K562 (cell line): ENCODE measurements around the gene JUNB. TPM values are rescaled to one million over a fixed set of nuclear protein-coding genes. Genes with fewer than 3 reads are reported as not detected.

Experiments
- ARID3A ChIP-seq: IDR thresholded peaks from 2 replicates; pipeline ENCODE4 v1.6.1; 2012; ENCODE audit warnings: low read depth, low read length, improper control_type of control experiment, borderline replicate concordance
- BRCA1 ChIP-seq, 2 experiments: fragments of 450-650 bp in 1 of 2; sonication (generic) in 1 of 2; formaldehyde crosslinking in 1 of 2; IDR thresholded peaks; 2 replicates each; pipeline versions ENCODE4 v1.5.0 to v1.6.1; 2017 to 2020; ENCODE audit warnings: mild to moderate bottlenecking in 1 of 2, missing genetic modification reagents in 1 of 2
- CCNT2 ChIP-seq: IDR thresholded peaks from 2 replicates; pipeline ENCODE4 v1.6.1; 2011; ENCODE audit warnings: borderline replicate concordance, low read depth, mild to moderate bottlenecking, moderate library complexity, mixed read lengths, low read length; ENCODE audit not compliant: insufficient read length; ENCODE audit errors: extremely low read depth
- HBP1 ChIP-seq: fragments of 450-650 bp; formaldehyde crosslinking; IDR thresholded peaks from 2 replicates; pipeline ENCODE4 v1.4.0; 2022; ENCODE audit warnings: missing genetic modification characterization
- IRF2 ChIP-seq: sonication (generic); formaldehyde crosslinking; IDR thresholded peaks from 2 replicates; pipeline ENCODE4 v1.8.1; 2022; ENCODE audit warnings: mild to moderate bottlenecking, missing genetic modification reagents
- SMAD1 ChIP-seq: fragments of 150-350 bp; IDR thresholded peaks from 2 replicates; pipeline ENCODE4 v1.6.1; 2014; ENCODE audit warnings: low read length, low read depth; ENCODE audit not compliant: partially characterized antibody
- SRF ChIP-seq, 2 experiments: fragments of 250-450, 450-650 bp in 1 of 2; sonication (Bioruptor Pico) in 1 of 2; sonication (generic) in 1 of 2; formaldehyde crosslinking; IDR thresholded peaks; 2 replicates each; pipeline versions ENCODE4 v1.5.0 to v1.5.1; 2020 to 2022; ENCODE audit warnings: mild to moderate bottlenecking in 1 of 2, missing genetic modification reagents in 1 of 2
- polyA plus RNA-seq, 8 experiments: library from polyadenylated mRNA; depleted of rRNA in 4 of 8; stranded (reverse) in 5 of 8; unstranded in 3 of 8; fragments of >200 nt; fragmentation: Nextera tagmentation in 2 of 8; fragmentation: Illumina TruSeq in 1 of 8; extraction: Ambion mirVana in 2 of 8; extraction: Trizol in 1 of 8; gene quantifications; 2 replicates each; pipeline versions ENCODE4 v1.2.1 to v1.2.3, GENCODE V29; 2011 to 2014; ENCODE audit warnings: inconsistent platforms in 1 of 8, missing spikeins in 1 of 8
- total RNA-seq, 7 experiments: library from RNA; depleted of rRNA in 6 of 7; stranded (reverse); fragments of >200 nt in 6 of 7; fragmentation: Illumina TruSeq in 2 of 7; extraction: Trizol in 2 of 7; gene quantifications; 2 replicates each; pipeline versions ENCODE4 v1.2.1 to v1.2.3, GENCODE V29; 2011 to 2021; ENCODE audit warnings: low replicate concordance in 1 of 7
- TF ChIP-seq, protein P1 (sequence below): fragments of 450-650 bp; IDR thresholded peaks from 2 replicates; pipeline ENCODE4 v1.6.1; 2017; ENCODE audit warnings: antibody characterized with exemption, mild to moderate bottlenecking

Gene JUNB
- total and polyA plus RNA-seq, 9 of the 15 experiments (the other 6 are each of a cell fraction or from before 2014, with no cell fraction given): 0.23 to 88.1 (median 13.1) TPM

DNA sequence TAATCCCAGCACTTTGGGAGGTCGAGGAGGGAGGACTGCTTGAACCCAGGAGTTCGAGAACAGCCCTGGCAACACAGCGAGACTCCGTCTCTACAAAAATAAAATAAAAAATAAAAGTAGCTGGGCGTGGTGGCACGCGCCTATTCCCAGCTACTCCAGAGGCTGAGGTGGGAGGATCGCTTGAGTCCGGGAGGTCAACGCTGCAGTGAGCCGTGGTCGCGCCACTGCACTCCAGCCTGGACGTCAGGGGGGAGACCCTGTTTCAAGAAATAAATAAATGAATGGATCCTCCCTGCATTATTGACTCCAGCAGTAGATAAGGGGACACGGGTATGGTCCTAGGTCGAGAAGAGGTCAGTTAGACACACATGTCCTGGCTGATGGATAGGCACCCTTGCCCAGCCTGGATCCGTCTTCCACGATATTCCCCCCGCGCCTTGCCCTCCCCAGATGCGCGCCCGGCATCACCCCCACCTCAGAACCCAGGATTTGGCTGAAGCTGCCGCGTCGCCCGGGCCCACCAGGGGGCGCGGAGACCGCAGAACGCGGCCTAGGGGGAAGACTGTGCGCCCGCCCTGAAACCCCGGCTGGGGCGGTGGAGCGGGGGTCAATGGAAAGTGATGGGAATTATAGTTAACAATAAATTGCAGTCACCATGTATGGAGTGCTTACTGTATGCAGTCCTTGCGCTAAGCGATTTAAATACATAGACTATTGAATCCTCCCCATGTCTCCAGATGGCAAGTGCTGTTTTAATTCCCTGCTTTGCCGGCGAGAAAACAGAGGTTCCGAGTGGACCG lies 13.9 kb upstream of the JUNB start (continued):
- TF ChIP-seq ARID3A (no peak), HBP1 (CRISPR knock-in tag) (no peak), SRF (CRISPR knock-in tag; IDR thresholded peaks at IDR 0.05) (peak in 1 of 2 experiments; percentile 52; a peak in 1 of 4 replicates), CCNT2 (peak; percentile 41), IRF2 (CRISPR knock-in tag) (no peak), BRCA1 (IDR thresholded peaks at IDR 0.05) (no peak), BRCA1 (CRISPR knock-in tag; IDR thresholded peaks at IDR 0.05) (no peak), SMAD1 (no peak)
- TF ChIP-seq, protein P1, sequence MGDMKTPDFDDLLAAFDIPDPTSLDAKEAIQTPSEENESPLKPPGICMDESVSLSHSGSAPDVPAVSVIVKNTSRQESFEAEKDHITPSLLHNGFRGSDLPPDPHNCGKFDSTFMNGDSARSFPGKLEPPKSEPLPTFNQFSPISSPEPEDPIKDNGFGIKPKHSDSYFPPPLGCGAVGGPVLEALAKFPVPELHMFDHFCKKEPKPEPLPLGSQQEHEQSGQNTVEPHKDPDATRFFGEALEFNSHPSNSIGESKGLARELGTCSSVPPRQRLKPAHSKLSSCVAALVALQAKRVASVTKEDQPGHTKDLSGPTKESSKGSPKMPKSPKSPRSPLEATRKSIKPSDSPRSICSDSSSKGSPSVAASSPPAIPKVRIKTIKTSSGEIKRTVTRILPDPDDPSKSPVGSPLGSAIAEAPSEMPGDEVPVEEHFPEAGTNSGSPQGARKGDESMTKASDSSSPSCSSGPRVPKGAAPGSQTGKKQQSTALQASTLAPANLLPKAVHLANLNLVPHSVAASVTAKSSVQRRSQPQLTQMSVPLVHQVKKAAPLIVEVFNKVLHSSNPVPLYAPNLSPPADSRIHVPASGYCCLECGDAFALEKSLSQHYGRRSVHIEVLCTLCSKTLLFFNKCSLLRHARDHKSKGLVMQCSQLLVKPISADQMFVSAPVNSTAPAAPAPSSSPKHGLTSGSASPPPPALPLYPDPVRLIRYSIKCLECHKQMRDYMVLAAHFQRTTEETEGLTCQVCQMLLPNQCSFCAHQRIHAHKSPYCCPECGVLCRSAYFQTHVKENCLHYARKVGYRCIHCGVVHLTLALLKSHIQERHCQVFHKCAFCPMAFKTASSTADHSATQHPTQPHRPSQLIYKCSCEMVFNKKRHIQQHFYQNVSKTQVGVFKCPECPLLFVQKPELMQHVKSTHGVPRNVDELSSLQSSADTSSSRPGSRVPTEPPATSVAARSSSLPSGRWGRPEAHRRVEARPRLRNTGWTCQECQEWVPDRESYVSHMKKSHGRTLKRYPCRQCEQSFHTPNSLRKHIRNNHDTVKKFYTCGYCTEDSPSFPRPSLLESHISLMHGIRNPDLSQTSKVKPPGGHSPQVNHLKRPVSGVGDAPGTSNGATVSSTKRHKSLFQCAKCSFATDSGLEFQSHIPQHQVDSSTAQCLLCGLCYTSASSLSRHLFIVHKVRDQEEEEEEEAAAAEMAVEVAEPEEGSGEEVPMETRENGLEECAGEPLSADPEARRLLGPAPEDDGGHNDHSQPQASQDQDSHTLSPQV: peak; percentile 59
